HG03558 (cell line): ENCODE data around the gene OMG.
"Not testable (repeated sequence)": the region's sequence is repeated elsewhere in the genome, so short reads cannot be mapped to it uniquely, and the experiment has no call there.

Experiments
- ATAC-seq: cut with Tn5 transposase; IDR thresholded peaks from one replicate; pipeline ENCODE4 v1.9.1; 2021; ENCODE audit warnings: moderate number of reproducible peaks; ENCODE audit not compliant: unreplicated experiment; ENCODE audit errors: extremely low read depth

Gene OMG

DNA sequence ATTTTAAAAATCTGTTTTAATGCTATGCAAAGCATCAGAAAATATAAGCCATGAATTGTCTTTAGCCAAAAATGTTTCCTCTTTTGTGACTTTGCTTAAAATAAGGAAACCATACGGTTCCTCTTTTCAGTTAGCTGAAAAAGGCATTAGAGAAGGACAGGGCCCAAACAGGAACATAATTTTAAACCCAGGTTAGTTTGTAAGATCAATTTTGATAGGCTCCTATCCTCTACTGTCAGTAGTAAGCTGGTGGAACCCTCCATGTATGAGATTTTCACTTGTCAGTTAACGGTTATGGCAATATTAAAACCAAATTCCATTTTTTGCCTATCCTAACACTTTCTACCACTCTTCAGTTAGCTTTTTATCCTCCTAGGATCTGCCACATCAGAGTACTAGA is 12.5 kb upstream of the OMG start:
- no peak for ATAC-seq

DNA sequence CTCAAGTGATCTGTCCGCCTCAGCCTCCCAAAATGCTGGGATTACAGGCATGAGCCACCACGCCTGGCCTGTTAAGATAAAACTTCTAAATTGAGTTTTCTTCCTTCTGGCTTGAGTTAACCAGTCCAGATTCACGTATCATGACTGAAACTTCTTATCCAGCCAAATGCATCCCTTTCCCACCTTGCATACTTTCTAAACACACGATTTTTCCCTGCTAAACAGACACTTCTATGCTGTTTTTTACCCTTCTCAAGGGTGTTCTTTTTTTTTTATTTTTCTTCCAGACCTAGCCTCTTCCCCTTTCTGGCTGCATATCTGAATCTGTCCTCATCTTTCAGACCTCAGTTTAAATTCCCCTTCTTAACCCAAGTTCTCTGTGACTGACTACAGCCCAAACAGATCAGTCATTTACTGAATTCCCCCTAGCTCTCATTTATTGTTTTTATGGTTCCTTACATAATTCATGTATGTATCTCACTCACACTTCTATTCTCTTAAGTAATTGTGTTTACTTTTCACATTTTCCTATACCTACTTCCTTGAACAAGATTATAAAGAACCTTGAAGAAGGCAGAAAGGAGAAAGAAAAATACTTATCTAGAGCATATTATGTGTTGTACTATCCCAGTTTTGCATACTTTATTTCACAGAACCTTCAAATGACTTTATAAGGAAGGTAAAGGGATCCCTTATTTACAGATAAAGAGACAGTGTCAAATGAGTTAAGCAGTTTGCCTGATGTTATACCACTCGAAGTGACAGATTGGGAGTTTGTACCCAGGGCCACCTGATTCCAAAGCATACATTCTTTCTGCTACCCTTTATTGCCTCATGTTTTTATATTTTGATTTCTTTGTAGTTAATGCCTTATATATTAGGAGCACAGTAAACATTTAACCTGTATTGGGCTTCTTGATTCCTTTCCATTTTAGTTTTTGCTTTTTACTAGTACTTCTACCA is 11.6 kb upstream of the OMG start:
- ATAC-seq: no peak

DNA sequence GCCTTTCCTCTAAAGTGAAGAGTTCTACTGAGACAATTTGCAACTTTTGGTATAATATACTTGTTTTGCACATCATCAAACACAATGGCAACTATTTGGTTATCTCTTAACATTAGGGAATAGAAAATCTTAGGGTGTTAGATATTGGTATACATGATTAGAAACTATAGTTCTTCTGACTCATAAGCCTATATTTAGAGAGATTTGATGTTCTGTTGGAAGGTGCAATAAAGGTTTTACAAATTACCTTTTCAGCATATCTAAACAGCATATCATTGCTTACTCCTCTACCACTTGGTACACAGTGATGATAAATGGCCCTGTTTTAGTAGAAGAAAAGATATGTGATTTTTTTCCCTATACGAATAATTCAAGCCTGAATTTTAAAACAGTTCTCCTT is 10.6 kb upstream of the OMG start:
- no peak for ATAC-seq

DNA sequence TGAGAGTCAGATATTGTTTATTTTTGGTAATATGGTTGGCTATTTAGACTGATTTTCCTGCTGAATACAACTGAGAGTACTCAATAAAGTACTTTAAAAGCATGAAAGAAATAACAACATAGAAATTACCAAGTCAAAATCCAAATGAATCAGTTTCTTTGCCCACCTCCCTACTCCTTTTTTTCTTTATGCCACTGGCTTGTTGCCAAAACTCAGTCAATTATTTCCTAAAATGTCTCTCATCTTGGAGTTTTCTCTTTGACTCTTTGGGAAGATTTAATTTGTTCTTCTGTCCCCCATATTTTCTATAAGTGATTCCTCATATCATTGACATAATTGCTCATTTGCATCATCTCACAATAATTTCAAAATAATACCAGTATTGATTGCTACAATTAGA is 2.6 kb upstream of the OMG start:
- no peak for ATAC-seq

DNA sequence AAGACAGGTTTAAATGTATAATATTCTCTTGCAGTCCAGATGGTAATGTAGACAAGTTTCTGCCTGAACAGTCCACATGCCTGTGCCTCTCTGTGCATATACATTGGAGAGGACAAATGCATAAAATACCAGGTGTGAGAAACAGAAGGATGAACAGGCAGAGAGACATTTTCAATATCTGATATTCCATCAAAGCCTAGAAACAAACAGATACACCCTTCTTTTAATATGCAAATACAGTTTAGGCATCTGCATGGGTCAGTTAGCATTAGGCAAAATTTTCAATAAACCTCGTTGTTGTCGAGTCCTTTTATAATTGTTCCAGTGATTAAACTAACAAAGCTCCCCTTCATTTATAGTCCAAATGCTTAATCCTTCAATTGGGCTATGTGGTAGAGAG is 897 bp downstream of the OMG start:
- ATAC-seq: no peak

DNA sequence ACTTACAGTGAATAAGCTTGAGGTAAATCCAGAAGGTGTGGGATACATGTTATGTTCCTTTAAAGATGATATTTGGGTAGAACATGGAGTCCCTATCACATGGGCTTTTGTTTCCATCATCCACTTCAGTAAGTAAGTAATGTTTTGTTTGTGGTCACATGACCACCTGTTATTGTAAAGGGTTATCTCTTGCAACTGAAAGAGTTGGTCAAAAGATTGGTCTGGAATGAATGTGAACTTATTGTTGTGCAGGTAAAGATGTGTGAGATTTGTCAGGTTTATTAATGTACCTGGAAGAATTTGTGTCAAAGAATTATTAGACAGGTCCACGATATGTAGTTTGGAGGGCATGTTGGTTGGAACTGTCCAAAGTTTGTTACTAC is 1.6 kb downstream of the OMG start:
- ATAC-seq: no peak

DNA sequence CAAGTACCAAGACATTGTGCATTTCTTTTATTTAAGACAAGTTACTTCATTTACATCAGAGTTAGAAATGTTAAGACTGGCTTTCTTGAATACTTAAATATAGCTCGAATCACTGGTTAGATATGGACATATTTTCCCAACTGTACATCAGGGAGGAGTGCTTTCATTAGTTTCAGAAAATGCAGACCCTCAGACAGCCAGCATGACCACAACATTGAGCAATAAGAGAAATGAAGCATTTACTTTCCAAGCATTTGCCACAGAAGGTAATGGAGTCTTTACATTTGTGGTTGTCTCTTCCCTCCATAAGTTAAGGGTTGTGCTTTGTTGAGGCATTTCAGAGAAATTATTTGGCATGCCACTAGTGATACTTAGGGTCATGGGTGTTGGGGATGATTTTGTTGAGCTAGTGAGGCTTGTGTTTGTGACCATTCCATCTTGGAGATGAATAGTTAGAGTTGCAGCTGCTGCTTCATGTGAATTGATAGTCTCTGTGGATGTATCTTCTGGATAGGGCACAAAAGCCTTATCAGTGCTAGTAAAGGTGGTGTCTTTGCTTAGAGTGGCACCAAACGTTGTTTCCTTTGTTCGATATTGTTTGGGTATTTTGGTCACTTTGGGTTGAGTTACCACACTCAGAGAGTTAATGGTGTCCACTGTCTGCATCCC is 2.1 kb downstream of the OMG start:
- ATAC-seq: no peak

DNA sequence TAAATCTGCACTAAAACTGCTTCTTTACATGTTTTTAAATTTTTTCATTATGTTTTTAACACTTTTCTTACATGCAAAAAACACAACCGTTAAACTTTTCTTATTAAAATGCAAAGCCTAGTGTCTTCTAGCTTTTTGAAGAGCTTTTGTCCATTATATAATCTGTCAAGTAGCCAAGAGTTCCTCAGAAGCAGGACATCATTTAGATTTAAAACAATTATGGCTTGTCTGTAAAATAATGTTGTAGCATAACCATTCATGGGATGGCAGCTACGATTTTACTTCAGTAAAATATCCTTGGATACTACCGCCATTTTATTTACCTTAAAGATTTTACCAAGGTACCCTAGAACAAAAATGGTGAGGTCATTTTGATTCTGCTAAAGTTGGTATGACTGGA is 2.8 kb downstream of the OMG start:
- ATAC-seq: no peak

DNA sequence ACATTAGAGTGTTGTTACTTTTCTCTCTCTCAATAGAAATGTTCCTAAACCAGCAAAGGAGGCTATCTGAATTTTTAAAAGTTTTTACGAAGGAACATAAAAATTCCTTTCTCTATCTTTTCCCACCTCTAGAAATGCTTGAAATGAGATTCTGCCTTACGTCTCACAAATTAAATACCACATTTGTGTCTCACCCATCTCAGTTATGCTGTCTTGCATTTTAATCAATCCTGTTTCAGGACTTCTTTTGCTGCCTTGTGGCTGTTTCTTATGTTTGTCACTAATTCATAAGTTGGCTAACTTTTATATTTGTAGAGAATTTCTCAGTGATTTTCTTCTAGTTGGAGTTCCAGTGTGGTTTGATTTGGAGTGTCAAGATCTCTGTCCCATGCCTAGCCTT is 3.5 kb downstream of the OMG start:
- no peak for ATAC-seq

DNA sequence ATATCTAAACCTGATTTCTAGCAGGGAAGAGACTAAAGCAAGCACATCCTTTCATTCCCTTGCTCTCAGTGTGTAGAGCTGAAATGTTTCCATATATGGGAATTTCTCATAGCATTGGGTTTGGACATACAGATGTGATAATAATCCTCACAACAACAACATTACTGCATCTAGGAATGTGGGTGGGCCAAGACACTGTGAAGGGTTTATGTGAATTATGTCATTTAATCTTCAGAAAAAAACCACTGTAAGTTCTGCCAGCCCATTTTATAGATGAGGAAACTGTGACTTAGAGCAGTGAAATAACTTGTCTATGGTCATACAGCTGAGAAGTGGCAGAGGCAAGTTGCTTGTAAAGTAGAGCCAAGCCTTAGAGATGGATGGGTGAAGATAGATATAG is 5.2 kb downstream of the OMG start:
- ATAC-seq: no peak

DNA sequence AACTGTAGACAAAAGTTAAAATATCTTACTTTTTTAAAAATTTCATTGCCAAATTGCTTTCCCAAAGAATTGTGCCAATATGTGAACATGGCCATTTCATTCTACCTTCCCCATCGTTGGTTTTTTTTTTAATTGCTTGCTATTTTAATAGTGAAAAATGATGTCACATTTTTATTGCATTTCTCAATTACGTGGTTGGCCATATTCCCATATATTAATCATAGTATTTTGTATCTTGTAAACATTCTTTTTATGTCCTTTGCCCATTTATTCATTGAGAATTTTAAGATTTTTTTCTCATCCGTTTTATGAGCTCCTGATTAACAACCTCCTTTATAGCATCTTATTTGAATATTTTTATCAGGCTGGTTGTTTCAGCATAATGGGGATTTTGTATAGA is 7.2 kb downstream of the OMG start:
- ATAC-seq: no peak

DNA sequence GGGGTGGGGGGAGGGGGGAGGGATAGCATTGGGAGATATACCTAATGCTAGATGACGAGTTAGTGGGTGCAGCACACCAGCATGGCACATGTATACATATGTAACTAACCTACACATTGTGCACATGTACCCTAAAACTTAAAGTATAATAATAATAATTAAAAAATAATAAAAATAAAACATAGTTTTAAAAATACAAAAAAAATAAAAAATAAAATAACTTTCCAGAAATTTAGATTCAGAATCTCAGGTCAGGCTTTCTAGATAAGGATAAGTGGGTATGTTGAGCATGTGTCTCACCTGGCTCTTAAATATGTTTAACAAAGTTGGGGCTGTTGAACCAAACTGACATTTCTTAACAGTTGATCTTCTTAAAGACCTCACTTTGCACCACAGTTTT is 9.1 kb downstream of the OMG start:
- ATAC-seq: not testable (repeated sequence)

DNA sequence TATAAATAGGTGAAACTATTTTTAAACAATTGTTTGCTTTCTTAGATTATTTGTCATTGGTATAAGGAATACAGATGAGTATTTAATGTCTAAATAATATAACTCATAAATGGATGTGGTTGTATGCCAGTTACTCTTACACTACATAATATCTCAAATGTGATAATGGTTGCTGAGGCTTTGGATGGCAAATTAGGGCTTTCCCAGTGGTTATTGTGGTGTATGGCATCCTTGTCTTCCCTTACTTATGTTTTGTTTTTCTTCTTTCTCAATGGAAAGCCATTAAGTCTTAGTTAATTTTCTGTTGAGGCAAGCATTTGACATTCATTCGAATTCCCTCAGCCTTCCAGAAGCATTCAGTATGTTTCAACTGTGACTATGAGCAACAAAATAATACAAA is 10.5 kb downstream of the OMG start:
- no peak for ATAC-seq

DNA sequence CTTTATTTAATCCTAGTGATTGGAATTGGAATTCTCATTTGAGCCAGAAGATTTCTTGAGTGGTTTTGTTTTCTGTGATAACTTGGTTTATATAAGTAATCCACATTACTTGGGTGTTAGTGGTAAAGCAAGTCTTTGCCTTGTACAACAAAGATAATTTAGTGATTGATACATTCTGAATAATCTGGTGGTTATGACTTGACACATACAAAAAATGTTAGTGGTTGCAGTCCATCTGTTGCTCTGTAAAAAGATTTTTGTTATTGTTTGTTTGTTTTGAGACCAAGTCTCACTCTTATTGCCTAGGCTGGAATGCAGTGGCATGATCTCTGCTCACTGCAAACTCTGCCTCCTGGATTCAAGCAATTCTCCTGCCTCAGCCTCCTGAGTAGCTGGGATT is 13.2 kb downstream of the OMG start:
- no peak for ATAC-seq

DNA sequence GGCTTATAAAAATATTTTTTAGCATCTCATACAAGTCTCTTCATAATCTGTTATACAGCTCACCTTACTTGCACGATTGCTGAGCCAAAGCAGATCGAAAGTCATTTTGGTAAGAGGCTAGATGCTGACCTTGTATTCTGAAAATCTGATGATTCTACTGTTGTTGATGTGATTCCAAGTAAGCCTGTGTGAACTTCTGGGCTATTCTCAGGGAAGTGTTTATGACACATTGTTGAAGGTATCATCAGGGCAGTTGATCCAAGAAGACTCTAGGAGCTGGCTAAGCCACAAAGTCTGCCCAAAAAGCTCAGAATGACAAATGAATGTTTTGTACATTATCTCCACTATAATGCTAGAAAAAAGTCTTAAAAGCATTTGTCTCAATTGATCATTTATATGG is 16.0 kb downstream of the OMG start:
- no peak for ATAC-seq

DNA sequence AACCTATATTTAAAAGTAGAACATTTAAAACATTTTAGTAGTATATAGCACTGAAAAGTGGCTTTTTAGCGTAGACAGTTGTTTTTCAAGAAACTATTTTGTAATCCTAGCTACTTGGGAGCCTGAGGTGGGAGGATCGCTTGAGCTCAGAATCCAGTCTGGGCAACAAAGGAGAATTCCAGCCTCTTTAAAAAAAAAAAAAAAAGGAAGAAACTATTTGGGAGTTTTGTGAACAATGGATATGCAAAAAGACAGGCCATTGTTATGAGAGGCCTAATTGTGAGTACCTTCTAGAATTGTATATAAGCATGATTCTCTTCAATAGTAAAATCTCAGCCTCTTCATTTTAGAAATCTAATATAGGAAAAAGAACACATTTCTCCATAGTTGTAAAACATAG is 17.6 kb downstream of the OMG start:
- ATAC-seq: no peak

DNA sequence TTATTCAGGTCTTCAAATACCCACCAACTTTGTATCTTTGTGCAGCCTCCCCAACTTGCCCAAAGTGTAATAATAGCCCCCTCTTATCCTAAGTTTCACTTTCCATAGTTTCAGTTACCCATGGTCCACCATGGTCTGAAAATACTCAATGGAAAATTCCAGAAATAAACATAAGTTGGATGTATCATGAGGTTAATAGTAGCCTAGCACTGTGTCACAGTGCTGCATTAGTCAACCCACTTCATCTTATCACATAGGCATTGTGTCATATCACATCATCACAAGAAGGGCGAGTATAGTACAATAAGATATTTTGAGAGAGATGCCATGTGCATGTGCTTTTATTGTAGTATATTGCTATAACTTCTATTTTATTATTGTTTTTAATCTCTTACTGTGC is 21.9 kb downstream of the OMG start:
- no peak for ATAC-seq

DNA sequence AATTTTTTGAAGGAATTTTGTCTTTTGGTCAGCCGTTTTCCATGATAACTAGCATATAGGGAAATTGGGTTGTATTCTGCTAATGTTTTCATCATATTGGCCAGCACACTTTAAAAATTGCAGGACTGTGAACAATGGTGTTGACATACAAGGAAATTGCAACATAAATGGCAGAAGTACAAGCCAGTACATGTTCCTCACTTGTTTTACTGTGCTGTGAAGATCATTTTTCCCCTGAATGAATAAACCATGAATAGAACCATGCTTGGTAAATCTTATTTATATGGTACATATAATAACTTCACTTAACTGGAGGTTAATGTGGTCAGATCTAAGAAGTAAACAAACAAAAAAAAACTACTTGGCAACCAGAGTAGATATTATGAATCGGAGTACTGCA is 22.8 kb downstream of the OMG start:
- no peak for ATAC-seq

DNA sequence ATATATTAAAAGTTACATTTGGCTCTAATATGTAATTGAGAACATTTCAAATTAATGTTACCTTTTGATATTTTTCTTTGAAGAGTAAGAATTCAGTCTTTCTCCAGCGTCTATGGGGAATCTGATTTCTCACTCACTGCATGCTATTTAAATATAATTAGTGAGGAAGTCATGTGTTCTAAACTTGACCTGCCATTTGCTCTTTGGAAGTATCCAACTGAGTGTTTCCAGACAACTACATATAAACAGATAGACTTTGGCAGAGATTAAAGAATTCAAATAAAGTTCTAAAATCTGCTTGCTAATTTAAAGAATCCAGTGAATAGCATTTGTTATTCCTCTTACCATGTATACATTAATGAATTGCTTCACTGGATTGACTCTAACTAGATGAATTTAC is 23.5 kb downstream of the OMG start:
- ATAC-seq: no peak

DNA sequence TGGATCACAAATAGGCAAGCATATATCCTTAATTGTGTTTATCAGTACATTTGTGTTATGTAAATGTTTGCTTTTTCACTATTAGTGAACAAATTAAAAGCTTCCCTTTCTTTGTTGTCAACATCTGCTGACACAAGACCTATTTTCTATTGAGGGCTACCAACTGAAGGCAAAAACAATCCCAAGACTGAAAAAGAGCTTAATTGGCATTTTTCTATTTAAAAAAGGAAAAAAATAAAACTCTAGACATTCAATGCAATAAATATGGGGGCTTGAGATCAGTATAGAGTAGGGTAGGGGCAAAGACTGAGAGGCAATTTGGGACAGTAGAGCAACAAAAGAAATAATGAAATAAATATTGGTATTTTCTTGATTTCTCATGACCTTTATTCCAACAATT is 24.2 kb downstream of the OMG start:
- ATAC-seq: no peak

DNA sequence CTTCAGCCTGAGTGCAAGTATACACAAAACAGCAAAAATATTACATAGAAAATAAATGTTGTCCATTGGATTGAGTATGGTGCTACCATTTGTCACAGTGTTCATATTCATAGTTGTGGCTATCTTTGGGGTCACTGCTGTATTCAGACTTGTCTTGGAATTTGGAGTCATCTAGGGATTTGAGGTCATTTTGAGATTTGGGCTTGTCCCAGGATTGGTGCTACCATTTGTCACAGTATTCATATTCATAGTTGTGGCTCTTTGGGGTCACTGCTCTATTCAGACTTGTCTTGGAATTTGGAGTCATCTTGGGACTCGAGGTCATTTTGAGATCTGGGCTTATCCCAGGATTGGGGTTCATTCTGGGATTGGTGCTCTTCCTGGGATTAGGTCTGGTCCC is 24.8 kb downstream of the OMG start:
- no peak for ATAC-seq

DNA sequence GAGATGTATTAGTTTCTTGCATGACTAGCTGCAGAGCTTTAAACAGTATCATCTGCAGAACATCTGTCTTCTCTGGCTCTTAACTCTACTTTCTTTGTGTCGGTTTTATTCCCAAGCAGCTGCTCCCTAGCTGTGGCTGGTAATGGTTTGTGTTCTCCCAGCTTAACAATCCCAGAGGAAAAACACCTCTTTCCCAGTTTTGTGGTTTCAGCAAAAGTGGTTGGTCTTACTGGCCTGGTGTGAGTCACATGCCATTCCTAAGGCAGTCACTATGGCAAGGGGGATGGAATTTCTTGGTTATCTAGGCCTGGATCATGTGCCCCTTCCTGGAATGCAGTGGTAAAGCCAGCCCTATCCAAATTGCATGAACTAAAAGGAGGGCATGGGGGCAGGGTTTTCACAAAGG is 27.5 kb downstream of the OMG start:
- no peak for ATAC-seq
